Activated CD4-positive, alpha-beta memory T cell treated with anti-CD3 and anti-CD28 coated beads for 36 hours (primary cell): Measurements from ENCODE around the gene WBP1L. TPM values are rescaled to one million over a fixed set of nuclear protein-coding genes. Genes with fewer than 3 reads are reported as not detected.
"Not testable (repeated sequence)": the region's sequence is repeated elsewhere in the genome, so short reads cannot be mapped to it uniquely, and the experiment has no call there.

ENCODE experiments used
- CTCF ChIA-PET: fragments of 350-600 bp; sonication (Branson Sonifier 250); formaldehyde crosslinking; loops from one replicate; lab custom pipeline; 2021; ENCODE audit warnings: antibody characterized with exemption, inconsistent platforms; lab: Charles Lee
- POLR2A ChIA-PET: fragments of 350-600 bp; sonication (Branson Sonifier 250); formaldehyde crosslinking; loops from one replicate; lab custom pipeline; 2021; ENCODE audit warnings: antibody characterized with exemption; lab: Charles Lee
- DNase-seq: peaks from one replicate; pipeline ENCODE4 v3.0.0-alpha.2; 2020
- H3K27ac Mint-ChIP-seq: one replicate; pipeline ENCODE4 v1.8.0; 2021; ENCODE audit warnings: mixed read lengths
- H3K27me3 Mint-ChIP-seq: one replicate; pipeline ENCODE4 v1.8.0; 2021; ENCODE audit warnings: mixed read lengths
- H3K36me3 Mint-ChIP-seq: one replicate; pipeline ENCODE4 v1.8.0; 2021; ENCODE audit warnings: mixed read lengths
- H3K4me1 Mint-ChIP-seq: one replicate; pipeline ENCODE4 v1.8.0; 2021; ENCODE audit warnings: low read depth, mixed read lengths
- H3K4me3 Mint-ChIP-seq: one replicate; pipeline ENCODE4 v1.8.0; 2021; ENCODE audit warnings: mild to moderate bottlenecking, mixed read lengths
- H3K9me3 Mint-ChIP-seq: one replicate; pipeline ENCODE4 v1.8.0; 2021; ENCODE audit warnings: mixed read lengths
- intact Hi-C: fragments of 100-400 bp; cut with micrococcal nuclease; formaldehyde crosslinking; loops from one replicate; pipeline ENCODE4 v1.15.1; 2023
- total RNA-seq, 2 experiments: library from RNA; stranded (reverse); gene quantifications; one replicate each; pipeline ENCODE4 v1.2.3, GENCODE V29; 2021

The WBP1L gene
- total RNA-seq, 2 experiments from 2014 or later, result 14.6 to 15.9 TPM

DNA sequence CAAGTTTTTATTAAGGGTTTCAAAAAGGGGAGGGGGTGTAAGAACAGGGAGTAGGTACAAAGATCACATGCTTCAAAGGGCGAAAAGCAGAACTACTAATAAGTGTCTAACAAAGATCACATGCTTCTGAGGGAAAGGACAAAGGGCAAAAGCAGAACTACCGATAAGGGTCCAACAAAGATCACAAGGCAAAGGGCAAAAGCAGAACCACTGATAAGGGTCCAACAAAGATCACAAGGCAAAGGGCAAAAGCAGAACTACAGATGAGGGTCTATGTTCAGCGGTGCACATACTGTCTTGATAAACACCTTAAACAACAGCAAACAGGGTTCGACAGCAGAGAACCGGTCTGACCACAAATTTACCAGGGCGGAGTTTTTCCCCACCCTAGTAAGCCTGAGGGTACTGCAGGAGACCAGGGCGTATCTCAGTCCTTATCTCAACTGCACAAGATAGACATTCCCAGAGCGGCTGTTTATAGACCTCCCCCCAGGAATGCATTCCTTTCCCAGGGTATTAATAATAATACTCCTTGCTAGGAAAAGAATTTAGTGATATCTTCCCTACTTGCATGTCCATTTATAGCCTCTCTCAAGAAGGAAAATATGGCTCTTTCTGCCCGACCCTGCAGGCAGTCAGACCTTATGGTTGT lies 94.7 kb downstream of the WBP1L start:
- H3K36me3 Mint-ChIP-seq, DNase-seq, H3K4me1 Mint-ChIP-seq, POLR2A ChIA-PET, H3K27me3 Mint-ChIP-seq, H3K27ac Mint-ChIP-seq, H3K4me3 Mint-ChIP-seq, intact Hi-C loops: not testable (repeated sequence)
- peaks cover 12% of the 10 kb centered on the region for H3K9me3 Mint-ChIP-seq
- CTCF ChIA-PET, result interaction anchor here (3.8 kb wide), 1 partner anchor 406 kb away, joined by 26 read pairs; no protein-coding TSS in a partner anchor

GRCh38 chr10:102841827-102842345 lies 98.1 kb downstream of the WBP1L start:
- peaks cover 12% of the 10 kb centered on the region for H3K9me3 Mint-ChIP-seq
- no peaks in the 10 kb centered on the region for H3K36me3 Mint-ChIP-seq
- H3K4me1 Mint-ChIP-seq, result no peaks in the 10 kb centered on the region
- CTCF ChIA-PET, result no interaction called here
- H3K27ac Mint-ChIP-seq, result no peak overlapping the region
- intact Hi-C loops, result no loop called here
- no peaks in the 10 kb centered on the region for H3K27me3 Mint-ChIP-seq
- POLR2A ChIA-PET, result no interaction called here
- no peak overlapping the region for H3K4me3 Mint-ChIP-seq
- DNase-seq, result no peak

DNA sequence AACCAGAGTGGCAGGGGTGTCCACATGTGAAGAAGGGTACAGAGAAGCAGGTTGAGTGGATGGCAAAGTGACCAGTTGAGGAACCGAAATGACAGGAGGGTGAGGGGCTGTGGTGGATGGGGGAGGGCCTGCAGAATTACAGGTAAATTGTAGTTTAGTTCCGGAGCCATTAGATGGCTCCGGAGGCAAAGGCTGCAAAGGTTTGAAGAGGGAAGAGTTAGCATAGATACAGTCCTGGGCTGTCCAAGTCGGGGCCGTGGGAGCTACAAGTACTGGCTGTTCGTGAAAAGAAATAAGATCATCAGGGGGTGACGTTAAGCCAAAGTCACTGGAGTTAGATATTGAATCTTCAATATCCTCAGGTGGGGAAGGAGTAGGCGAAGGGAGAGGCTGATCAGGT lies 99.4 kb downstream of the WBP1L start:
- H3K27ac Mint-ChIP-seq, H3K4me1 Mint-ChIP-seq, POLR2A ChIA-PET, DNase-seq, H3K36me3 Mint-ChIP-seq, H3K4me3 Mint-ChIP-seq, H3K27me3 Mint-ChIP-seq, intact Hi-C loops, H3K9me3 Mint-ChIP-seq: not testable (repeated sequence)
- CTCF ChIA-PET, result interaction anchor here (1.0 kb wide), 1 partner anchor 9 kb away, joined by 3 read pairs; no protein-coding TSS in a partner anchor

GRCh38 chr10:102844190-102844776 lies 100.5 kb downstream of the WBP1L start:
- H3K4me3 Mint-ChIP-seq, H3K4me1 Mint-ChIP-seq, H3K36me3 Mint-ChIP-seq, DNase-seq, POLR2A ChIA-PET, H3K27me3 Mint-ChIP-seq, intact Hi-C loops, H3K9me3 Mint-ChIP-seq, CTCF ChIA-PET, H3K27ac Mint-ChIP-seq: not testable (repeated sequence)

- Mint-ChIP-seq H3K4me3 (no peak overlapping the region), H3K9me3 (no peaks in the 10 kb centered on the region), H3K27me3 (no peaks in the 10 kb centered on the region), H3K4me1 (no peaks in the 10 kb centered on the region), H3K36me3 (no peaks in the 10 kb centered on the region), H3K27ac (no peak overlapping the region)
- CTCF ChIA-PET, result no interaction called here
- no peak for DNase-seq
- intact Hi-C loops, result no loop called here
- POLR2A ChIA-PET, result no interaction called here
Measured at GRCh38 chr10:102845352-102845902, 101.7 kb downstream of the WBP1L start.

DNA sequence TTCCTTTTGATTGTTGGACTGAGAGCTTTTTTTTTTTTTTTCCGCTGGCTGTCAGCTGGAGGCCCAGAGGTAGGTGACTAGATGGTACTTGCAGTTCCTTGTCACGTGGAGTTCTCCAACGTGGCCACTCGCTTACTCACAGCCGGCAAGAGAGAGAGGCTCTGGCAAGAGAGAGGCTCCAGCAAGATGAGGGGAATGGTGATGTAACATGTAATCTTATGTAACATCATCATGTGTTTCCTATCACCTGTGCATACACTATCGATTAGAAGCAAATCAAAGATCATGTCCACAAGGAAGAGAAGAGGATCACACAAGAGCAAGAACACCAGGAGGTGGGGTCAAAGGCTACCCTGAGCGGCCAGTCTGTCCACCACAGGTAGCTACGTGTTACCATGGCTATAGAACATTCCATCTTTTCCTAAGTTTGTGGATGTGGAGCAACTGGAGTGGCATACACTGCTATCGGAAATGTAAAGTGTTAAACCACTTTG lies 106.3 kb downstream of the WBP1L start:
- Mint-ChIP-seq H3K27ac (no peak overlapping the region), H3K27me3 (no peaks in the 10 kb centered on the region), H3K4me1 (peaks cover 5% of the 10 kb centered on the region), H3K36me3 (no peaks in the 10 kb centered on the region), H3K4me3 (no peak overlapping the region), H3K9me3 (no peaks in the 10 kb centered on the region)
- CTCF ChIA-PET, result interaction anchor here (1.0 to 1.3 kb wide), 2 partner anchors 15 to 394 kb away, joined by 3 to 4 read pairs; no protein-coding TSS in a partner anchor
- intact Hi-C loops, result no loop called here
- POLR2A ChIA-PET, result interaction anchor here (1.1 kb wide), 1 partner anchor 68 kb away, joined by 5 read pairs; the partner anchor contains the start of gene CNNM2
- no peak for DNase-seq

GRCh38 chr10:102853237-102853636 lies 109.5 kb downstream of the WBP1L start:
- POLR2A ChIA-PET, DNase-seq, H3K9me3 Mint-ChIP-seq, H3K36me3 Mint-ChIP-seq, H3K27me3 Mint-ChIP-seq, intact Hi-C loops, H3K27ac Mint-ChIP-seq, H3K4me3 Mint-ChIP-seq, CTCF ChIA-PET: not testable (repeated sequence)
- H3K4me1 Mint-ChIP-seq, result peaks cover 14% of the 10 kb centered on the region

- H3K27ac Mint-ChIP-seq, H3K36me3 Mint-ChIP-seq, H3K27me3 Mint-ChIP-seq, POLR2A ChIA-PET, intact Hi-C loops, H3K9me3 Mint-ChIP-seq, DNase-seq: not testable (repeated sequence)
- Mint-ChIP-seq H3K4me3 (peak overlapping the region; percentile 41), H3K4me1 (peaks cover 14% of the 10 kb centered on the region)
- CTCF ChIA-PET, result interaction anchor here (1.6 kb wide), 1 partner anchor 61 kb away, joined by 4 read pairs; no protein-coding TSS in a partner anchor
Measured at GRCh38 chr10:102855731-102856436, 112.1 kb downstream of the WBP1L start.

DNA sequence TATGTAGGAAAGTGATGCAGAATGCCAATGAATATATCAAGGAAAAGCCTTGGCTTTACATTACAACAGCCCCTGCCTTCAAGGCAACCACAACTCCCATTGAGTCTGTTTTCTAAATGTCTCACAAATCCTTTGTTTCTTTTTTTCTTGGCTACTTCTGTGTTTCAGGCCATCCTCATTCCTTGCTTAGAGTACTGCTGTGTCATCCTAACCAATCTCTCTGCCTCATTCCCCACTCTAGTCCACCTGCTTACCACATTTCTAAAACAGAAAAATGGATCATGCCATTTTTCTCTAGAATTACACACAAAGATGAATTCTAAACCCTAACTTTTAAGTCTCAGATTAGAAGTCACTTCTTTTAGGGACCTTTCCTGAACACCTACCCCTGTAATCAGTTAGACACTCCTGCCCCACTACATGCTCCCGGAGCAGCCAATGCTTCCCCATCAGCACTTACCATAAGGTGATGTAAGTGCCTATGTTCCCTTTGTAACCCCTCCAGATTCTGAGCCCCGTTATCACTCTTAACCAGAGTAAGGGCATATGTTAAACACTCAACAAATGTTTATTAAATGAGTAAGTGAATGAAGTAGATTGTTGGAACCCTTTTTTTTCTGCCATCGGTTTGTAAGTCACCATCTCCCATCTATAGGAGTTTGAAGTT lies 113.1 kb downstream of the WBP1L start:
- Mint-ChIP-seq H3K4me3 (no peak overlapping the region), H3K36me3 (peaks cover 4% of the 10 kb centered on the region), H3K27me3 (no peaks in the 10 kb centered on the region), H3K4me1 (peaks cover 14% of the 10 kb centered on the region), H3K27ac (no peak overlapping the region), H3K9me3 (no peaks in the 10 kb centered on the region)
- ChIA-PET CTCF (interaction anchor here (1.6 kb wide), 1 partner anchor 60 kb away, joined by 4 read pairs; no protein-coding TSS in a partner anchor), POLR2A (no interaction called here)
- DNase-seq, result no peak
- intact Hi-C loops, result no loop called here

DNA sequence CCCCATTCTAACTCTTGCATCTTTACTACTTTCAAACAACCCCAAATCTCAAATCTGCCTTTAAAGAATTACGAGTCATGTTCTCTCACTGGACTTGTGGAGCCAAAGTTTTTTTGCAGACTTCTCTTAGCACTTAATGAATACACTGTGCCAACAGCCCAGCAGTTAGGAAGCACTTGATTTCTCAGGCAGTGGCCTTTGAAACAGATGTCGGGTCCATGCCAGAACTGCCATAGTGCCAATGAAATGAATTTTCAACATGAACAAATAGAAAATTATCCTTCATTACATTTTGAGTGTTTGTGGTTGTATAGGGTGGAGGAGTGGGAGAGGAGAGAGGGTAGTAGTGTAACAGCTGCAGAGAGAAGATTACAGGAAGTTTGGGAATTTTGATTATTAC lies 116.2 kb downstream of the WBP1L start:
- ChIA-PET POLR2A (no interaction called here), CTCF (no interaction called here)
- intact Hi-C loops, result no loop called here
- Mint-ChIP-seq H3K27ac (no peak overlapping the region), H3K9me3 (no peaks in the 10 kb centered on the region), H3K36me3 (peaks cover 13% of the 10 kb centered on the region), H3K4me3 (no peak overlapping the region), H3K27me3 (no peaks in the 10 kb centered on the region), H3K4me1 (peaks cover 9% of the 10 kb centered on the region)
- no peak for DNase-seq

- ChIA-PET POLR2A (no interaction called here), CTCF (interaction anchor here (1.0 to 1.4 kb wide), 3 partner anchors 11 to 110 kb away, joined by 3 read pairs; no protein-coding TSS in a partner anchor)
- no peak for DNase-seq
- no peaks in the 10 kb centered on the region for H3K9me3 Mint-ChIP-seq
- intact Hi-C loops, result no loop called here
- H3K27me3 Mint-ChIP-seq, result peaks cover under 1% of the 10 kb centered on the region
- no peaks in the 10 kb centered on the region for H3K4me1 Mint-ChIP-seq
- no peak overlapping the region for H3K27ac Mint-ChIP-seq
- peaks cover 13% of the 10 kb centered on the region for H3K36me3 Mint-ChIP-seq
- no peak overlapping the region for H3K4me3 Mint-ChIP-seq
Measured at GRCh38 chr10:102863660-102864059, 119.9 kb downstream of the WBP1L start.
